NCI-H82 treated with DMSO at 0.1 percent for 48 hours (cell line): ENCODE measurements around the gene PPIF.
"Not testable (repeated sequence)": the region's sequence is repeated elsewhere in the genome, so short reads cannot be mapped to it uniquely, and the experiment has no call there.

Experiments used
- DNase-seq: peaks from one replicate; lab custom pipeline; 2025; ENCODE audit not compliant: unreplicated experiment; lab: John Stamatoyannopoulos, UW

Gene PPIF

GRCh38 chr10:79329529-79329928 lies 17.7 kb upstream of the PPIF start:
- no peak for DNase-seq

- DNase-seq: no peak
Measured at GRCh38 chr10:79331226-79331625, 16.0 kb upstream of the PPIF start.

DNA sequence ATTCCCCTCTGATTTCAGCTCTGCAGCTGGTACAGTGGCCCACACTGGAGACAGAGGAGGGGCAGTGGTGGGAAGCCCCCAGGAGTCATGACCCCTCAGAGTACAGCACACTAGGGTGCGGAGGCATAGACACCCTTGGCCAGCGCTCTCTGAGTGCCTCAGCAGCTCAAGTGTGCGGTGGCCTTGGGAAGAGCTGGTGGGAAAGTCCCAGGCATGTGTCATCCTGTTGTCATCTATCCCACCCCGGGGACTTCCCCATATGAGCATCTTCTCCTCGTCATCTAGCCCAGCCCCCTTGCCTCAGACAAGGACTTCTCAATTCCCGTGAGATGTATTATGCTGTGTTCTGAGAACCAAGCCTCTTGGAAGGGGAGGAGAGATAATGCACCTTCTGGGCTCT lies 15.6 kb upstream of the PPIF start:
- no peak for DNase-seq

- not testable (repeated sequence) for DNase-seq
Measured at GRCh38 chr10:79332610-79333315, 14.5 kb upstream of the PPIF start.

GRCh38 chr10:79333513-79333912 lies 13.8 kb upstream of the PPIF start:
- no peak for DNase-seq

- no peak for DNase-seq
Measured at GRCh38 chr10:79334573-79334972, 12.7 kb upstream of the PPIF start.

DNA sequence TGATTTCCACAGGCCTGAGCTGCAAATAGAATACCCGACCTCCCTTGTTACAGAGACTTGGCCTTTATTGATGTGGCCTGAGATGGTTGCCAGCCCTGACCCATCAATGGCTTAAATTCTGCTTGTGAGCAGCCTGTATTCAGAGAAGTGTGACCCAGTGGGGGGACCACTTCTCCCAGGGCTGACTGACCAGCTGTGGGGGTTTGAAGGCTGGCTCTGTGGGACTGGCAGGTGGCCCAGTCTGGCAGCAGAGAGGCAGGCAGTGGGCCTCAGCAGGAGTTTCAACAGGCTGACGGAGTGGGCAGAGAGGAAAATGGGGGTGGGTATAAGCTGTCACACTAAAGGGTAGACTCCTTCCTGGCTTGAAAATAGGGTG lies 12.2 kb upstream of the PPIF start:
- no peak for DNase-seq

- no peak for DNase-seq
Measured at GRCh38 chr10:79335470-79336235, 11.6 kb upstream of the PPIF start.

- no peak for DNase-seq
Measured at GRCh38 chr10:79336276-79336675, 11.0 kb upstream of the PPIF start.

- no peak for DNase-seq
Measured at GRCh38 chr10:79336739-79337138, 10.5 kb upstream of the PPIF start.

GRCh38 chr10:79337783-79338469 lies 9.3 kb upstream of the PPIF start:
- not testable (repeated sequence) for DNase-seq

DNA sequence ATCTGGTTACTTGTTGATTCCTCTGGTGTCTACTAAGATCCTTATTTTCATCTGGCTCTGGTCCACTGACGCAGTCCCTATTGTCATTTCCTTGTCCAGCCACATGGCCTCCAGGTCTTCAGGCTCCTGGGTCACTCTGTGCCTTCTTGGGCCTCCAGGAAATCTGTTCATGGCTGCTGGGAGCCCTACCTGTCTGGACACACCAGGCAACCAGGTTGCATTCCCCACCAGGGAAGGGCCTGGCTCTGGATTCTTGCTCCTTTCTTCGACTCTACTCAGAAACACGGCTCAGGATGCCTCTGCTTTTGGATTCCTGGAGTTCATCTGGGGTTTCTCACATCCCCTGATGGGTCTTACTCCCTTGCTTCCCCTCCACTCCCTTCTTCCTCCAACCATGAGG lies 8.0 kb upstream of the PPIF start:
- no peak for DNase-seq

DNA sequence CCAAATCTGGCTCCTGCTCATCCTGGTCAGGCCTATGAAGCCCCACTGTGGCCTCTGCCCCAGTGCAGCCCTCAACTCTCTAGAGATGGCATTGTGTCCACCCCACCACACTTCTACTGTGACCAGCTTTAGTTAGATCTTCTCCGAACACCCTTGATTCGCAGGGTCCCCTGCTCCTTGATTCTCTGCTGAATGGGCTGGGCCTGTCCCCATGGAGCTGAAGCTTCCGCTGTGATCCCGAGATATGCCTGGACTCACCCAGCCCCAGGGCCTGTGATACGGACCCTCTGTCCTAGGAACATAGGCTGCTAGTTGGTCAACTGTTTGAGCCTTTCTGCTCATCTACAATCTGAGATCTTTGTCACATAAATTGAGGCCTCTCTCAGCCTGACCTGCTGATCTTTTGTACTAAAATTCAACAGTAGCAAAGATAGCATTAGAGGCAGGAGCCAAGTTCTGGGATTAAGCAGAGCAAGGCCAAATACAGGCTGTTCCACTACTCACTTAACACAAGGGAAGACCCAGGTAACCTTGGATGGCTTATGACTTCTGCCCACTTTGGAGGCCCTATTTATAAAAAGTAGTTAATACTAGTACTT lies 6.5 kb upstream of the PPIF start:
- no peak for DNase-seq

DNA sequence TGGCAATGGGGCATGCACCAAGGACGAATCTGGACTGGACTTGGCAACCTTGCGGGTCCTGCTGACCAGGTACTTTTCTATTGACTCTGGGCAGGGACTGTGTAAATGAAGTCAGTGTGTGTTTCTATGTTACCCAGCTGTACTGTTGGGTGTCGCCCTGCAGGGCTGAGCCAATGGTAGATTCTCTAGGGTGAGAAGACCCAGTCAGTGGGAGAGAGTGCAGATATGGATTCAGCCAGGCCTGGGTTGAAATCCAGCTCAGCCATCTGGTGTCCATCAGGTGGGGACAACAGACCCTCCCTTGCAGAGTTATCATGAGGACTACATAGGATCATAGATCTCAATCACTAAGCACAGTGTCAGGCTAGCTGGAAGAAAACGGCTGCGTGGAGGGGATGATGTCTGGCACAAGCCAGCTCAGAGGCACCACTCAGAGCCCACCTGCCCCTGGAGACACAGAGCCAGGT lies 4.9 kb upstream of the PPIF start:
- DNase-seq: no peak

DNA sequence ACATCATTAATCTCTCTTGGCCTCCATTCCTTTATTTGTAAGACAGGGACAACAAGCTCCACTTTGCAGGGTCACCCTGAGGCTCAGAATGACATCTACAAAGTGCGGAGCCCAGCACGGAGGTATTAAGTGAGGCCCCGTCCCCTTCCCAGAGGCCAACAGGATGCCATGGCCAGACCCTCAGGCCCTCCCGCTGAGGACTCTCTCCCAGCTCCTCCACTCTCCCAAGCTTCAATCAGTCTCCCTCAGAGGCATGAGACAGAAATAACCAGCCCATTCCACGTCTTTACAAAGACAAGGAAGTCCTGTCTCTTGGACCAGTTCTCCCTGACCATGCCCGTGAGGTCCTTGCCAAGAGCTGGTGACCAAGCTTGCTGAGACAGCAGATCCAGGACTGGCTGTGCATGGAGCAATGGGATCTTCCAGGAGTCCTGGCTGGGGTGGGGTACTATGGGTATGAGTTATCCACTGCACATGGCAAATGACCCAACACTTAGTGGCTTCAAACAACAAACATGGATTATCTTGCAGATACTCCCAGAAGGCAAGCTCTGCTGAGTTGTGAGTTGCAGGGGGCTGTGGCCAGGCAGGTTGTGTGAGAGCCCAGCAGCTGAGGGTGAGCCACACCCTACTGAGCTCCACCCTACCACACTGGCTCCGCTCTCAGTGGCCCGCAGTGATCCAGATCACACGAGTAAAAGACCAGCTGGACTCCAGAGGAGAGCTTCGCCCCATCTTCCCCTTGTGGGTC lies 4.3 kb upstream of the PPIF start:
- no peak for DNase-seq

- DNase-seq: no peak
Measured at GRCh38 chr10:79344502-79345195, 2.6 kb upstream of the PPIF start.

- DNase-seq: no peak
Measured at GRCh38 chr10:79345241-79346011, 1.8 kb upstream of the PPIF start.

GRCh38 chr10:79346012-79346340 lies 1.3 kb upstream of the PPIF start:
- no peak for DNase-seq

DNA sequence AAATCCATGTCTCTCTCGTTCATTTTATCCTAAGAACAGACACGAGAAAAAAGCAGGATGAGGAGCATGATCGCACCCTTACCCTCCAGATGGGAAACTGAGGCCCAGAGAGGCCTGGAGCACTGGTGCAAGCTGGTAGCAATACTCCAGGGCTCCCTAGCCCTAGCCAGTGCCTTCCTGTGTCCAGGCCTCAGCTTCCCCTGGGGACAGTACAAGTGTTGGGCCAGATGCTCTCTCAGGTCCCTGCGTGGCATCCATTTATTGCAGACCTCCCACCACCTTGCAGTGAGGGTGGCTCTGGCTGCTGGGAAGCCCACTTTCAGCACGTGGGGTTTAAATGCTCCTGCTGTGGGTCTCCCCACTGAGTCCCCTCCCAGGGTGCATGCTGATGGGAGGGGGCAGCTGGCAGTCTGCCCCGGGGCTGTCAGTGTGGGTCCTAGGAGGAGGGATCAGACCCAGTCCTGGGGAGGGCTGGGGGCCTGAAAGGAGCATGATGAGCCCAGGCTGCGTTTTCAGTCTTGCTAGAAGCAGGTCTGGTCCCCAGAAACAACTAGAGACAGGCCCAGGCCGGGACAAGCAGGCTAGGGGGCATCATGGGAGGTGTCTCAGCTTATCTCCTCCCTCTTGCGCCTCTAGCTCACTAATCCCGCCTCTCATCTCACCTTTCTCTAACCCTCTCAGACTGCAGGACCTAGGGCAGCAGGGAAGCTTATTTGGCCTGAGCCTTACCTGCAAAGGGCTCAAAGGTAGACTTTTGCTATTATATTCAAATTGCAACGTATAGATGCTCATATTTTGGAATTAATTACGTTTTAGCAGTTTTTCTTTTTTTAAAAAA lies 662 bp upstream of the PPIF start:
- no peak for DNase-seq
